Progenitor cell of endocrine pancreas (in vitro differentiated cells): ENCODE data around the gene KCNMA1. TPM values are rescaled to one million over a fixed set of nuclear protein-coding genes. Genes with fewer than 3 reads are reported as not detected.

ENCODE experiments used
- DNase-seq: peaks from one replicate; pipeline ENCODE4 v3.0.0; 2021; ENCODE audit warnings: low spot score; ENCODE audit not compliant: unreplicated experiment
- H3K27ac Mint-ChIP-seq: 2 replicates; pipeline ENCODE4 v1.8.0; 2021; ENCODE audit warnings: mild to moderate bottlenecking, moderate library complexity, mixed read lengths
- H3K27me3 Mint-ChIP-seq: 2 replicates; pipeline ENCODE4 v1.8.0; 2021; ENCODE audit warnings: mixed read lengths
- H3K36me3 Mint-ChIP-seq: 2 replicates; pipeline ENCODE4 v1.8.0; 2022; ENCODE audit warnings: mixed read lengths; ENCODE audit not compliant: insufficient read depth
- H3K4me1 Mint-ChIP-seq: 2 replicates; pipeline ENCODE4 v1.8.0; 2021; ENCODE audit warnings: low read depth, mixed read lengths
- H3K4me3 Mint-ChIP-seq: 2 replicates; pipeline ENCODE4 v1.8.0; 2021; ENCODE audit warnings: low read depth, mild to moderate bottlenecking, moderate library complexity, mixed read lengths
- H3K9me3 Mint-ChIP-seq: 2 replicates; pipeline ENCODE4 v1.8.0; 2021; ENCODE audit warnings: low read depth, mixed read lengths
- total RNA-seq: library from RNA; stranded (reverse); gene quantifications from 2 replicates; pipeline ENCODE4 v1.2.1, GENCODE V29; 2021
- TF ChIP-seq, protein P1 (sequence below): fragments of 200-600 bp; sonication (generic); IDR thresholded peaks from one replicate; pipeline ENCODE4 v1.5.0; 2021; ENCODE audit warnings: antibody characterized with exemption, mild to moderate bottlenecking; ENCODE audit not compliant: unreplicated experiment

The KCNMA1 gene
- total RNA-seq, 1 donor from 2014 or later = 5.8 TPM

DNA sequence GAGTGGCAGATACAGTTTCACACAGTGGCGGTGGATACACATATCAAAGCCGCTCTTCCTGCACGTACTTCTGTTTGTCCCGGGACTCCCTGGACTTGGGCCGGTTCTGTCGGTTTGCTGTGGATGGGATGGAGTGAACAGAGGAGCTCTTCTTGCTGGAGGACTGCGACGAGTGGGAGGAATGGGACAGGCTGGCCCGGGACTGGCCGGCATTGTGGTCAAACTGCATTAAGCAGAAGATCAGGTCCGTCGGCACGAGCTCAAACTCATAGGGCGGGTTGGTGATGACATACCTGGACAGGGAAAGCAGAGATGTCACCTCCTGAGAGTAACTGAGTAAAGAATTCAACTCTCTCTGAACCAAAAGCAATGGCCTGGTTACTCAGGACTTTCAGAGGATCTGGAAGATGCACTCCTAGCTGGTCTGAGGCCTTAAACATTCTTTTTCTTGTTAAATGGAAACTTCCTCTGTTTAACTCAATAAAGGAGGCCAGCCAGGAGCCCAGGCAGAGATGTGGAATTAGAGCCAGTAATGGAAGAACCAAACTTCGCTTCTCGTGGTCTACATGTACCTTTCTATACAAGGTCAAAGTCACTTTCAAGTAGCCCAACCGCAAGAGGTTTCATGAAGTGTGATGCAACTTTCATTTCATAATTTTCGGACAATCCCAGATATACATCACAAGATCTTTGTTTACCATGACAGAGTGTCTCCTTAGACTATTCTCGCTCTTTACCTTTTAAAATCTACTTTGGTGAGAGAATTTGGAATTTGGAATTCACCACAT is 750.2 kb downstream of the KCNMA1 start:
- TF ChIP-seq, protein P1, sequence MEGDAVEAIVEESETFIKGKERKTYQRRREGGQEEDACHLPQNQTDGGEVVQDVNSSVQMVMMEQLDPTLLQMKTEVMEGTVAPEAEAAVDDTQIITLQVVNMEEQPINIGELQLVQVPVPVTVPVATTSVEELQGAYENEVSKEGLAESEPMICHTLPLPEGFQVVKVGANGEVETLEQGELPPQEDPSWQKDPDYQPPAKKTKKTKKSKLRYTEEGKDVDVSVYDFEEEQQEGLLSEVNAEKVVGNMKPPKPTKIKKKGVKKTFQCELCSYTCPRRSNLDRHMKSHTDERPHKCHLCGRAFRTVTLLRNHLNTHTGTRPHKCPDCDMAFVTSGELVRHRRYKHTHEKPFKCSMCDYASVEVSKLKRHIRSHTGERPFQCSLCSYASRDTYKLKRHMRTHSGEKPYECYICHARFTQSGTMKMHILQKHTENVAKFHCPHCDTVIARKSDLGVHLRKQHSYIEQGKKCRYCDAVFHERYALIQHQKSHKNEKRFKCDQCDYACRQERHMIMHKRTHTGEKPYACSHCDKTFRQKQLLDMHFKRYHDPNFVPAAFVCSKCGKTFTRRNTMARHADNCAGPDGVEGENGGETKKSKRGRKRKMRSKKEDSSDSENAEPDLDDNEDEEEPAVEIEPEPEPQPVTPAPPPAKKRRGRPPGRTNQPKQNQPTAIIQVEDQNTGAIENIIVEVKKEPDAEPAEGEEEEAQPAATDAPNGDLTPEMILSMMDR = no peak
- Mint-ChIP-seq H3K27ac (no peak overlapping the region), H3K36me3 (no peaks in the 10 kb centered on the region), H3K9me3 (no peaks in the 10 kb centered on the region), H3K4me3 (no peak overlapping the region), H3K4me1 (peaks cover 5% of the 10 kb centered on the region), H3K27me3 (peaks cover 6% of the 10 kb centered on the region)
- DNase-seq = no peak

DNA sequence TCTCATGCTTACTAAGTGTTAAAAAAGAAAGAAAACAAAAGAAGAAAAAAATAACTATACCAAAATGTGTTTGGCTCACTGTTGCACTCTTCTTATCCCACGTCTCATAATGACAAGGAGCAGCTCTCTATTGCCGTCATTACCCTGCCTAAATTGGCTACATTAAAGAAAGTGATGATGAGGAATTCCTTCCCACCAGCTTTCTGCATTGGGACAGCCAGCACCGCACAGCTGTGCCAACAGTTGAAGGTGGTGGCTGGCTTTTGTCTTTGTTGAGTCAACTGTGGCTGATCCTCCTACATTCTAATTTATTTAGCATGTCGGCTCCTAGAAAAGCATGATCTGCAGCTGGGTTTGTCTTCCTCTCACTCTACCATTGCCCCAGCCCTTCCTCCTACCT is 751.8 kb downstream of the KCNMA1 start:
- Mint-ChIP-seq H3K27ac (no peak overlapping the region), H3K4me3 (no peak overlapping the region), H3K9me3 (no peaks in the 10 kb centered on the region), H3K36me3 (no peaks in the 10 kb centered on the region), H3K27me3 (peaks cover 10% of the 10 kb centered on the region), H3K4me1 (peaks cover 5% of the 10 kb centered on the region)
- TF ChIP-seq, protein P1 = no peak
- DNase-seq = no peak

DNA sequence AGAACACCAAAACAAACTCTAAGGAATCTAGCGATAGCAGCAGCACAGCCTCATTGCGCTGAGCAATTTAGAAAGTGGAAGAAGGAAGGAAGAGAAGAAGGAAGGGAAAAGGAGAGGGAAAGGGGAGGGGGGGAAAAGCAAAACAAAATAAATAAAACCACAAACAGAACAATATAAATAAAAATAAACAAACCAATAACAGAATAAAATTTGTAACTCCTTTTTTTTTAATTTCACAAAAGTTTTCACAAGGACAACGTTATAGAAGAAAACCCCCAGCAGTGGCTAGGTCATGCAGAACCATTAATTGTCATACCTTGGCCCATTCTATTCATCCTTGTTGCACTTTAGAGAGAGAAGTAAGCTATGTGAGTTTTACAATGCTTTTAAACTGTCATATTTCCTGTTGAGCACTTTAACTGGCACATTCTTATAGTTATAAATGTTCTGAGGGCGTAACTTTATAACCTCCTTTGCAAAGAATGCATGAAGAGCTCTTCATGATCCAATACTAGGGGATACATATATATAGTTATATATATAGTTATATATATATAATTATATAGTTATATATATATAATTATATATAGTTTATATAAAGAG is 752.8 kb downstream of the KCNMA1 start:
- Mint-ChIP-seq H3K9me3 (no peaks in the 10 kb centered on the region), H3K27ac (no peak overlapping the region), H3K36me3 (no peaks in the 10 kb centered on the region), H3K27me3 (peaks cover 10% of the 10 kb centered on the region), H3K4me3 (no peak overlapping the region), H3K4me1 (peaks cover 9% of the 10 kb centered on the region)
- no peak for DNase-seq
- TF ChIP-seq, protein P1 = no peak

DNA sequence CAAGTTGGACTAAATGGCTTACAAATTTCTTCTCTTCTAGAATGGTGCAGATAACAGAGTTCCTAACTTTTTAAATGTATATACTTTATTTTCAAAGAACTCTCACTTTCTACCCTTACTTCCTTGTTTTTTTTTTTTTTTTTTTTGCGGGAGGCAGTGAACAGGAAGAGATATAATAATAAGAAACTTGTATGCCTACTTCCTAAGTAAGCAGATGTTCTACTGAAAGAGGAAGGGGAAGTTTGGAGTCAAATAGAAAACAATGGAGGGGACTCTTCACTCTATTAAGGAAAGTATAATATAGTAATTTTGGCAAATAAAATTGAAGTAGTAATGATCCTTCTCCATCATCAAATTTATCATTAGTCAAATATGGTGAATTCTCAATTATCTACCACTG is 754.0 kb downstream of the KCNMA1 start:
- no peak overlapping the region for H3K4me3 Mint-ChIP-seq
- no peak overlapping the region for H3K27ac Mint-ChIP-seq
- TF ChIP-seq, protein P1 = no peak
- H3K27me3 Mint-ChIP-seq = peaks cover 10% of the 10 kb centered on the region
- no peak for DNase-seq
- no peaks in the 10 kb centered on the region for H3K9me3 Mint-ChIP-seq
- H3K36me3 Mint-ChIP-seq = no peaks in the 10 kb centered on the region
- H3K4me1 Mint-ChIP-seq = peaks cover 21% of the 10 kb centered on the region

DNA sequence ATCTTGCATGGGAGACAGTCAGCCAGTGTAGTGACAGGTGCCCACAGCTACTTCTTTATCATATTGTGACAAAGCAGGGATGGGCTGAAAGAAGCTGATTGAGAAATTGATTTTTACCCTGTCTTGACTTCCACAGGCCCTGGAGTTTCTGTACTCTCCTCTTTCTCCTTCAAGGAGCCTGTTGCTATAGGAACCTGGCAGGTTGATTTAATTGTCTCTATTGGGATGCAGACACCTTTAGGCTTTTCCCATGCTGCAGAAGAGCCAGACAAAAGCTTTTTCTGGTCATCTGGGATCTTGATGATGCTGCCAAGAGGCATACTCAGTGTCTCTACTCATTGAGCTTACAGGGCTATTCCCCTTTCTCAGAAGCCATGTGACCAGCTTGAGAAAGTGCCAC is 754.8 kb downstream of the KCNMA1 start:
- Mint-ChIP-seq H3K27me3 (peaks cover 10% of the 10 kb centered on the region), H3K9me3 (no peaks in the 10 kb centered on the region), H3K27ac (no peak overlapping the region), H3K4me3 (no peak overlapping the region), H3K4me1 (peaks cover 25% of the 10 kb centered on the region), H3K36me3 (no peaks in the 10 kb centered on the region)
- TF ChIP-seq, protein P1 = no peak
- DNase-seq = no peak
